Measurements from ENCODE around the gene AFMID.

The AFMID gene

DNA sequence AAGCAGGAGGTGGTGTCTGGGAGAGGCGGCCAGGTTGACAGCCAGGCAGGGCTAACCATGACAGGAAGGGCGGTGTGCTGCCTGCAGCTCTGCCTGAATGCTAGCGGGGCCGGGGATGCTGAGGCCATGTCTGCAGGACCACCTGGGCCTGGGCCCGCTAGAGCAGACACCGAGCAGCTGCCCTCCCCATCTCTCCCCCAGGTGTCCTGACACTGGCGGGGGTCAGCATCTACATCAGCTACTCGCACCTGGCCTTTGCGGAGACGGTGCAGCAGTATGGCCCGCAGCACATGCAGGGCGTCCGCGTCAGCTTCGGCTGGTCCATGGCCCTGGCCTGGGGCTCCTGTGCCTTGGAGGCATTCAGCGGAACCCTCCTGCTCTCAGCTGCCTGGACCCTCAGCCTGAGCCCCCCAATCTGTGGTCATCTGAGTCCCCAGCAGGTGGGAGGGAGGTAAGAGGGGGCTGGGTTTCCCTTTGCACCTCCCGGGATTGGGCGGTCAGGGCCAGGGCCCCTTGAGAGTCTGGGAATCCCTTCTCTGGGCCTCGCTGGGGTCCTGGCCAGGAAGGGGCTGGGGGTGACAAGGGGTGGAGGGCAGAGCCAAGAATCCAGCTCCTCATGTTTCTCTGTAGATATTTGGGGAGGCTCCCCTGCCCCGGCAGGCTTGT lies 51.8 kb downstream of the AFMID start:
- Histone ChIP-seq H3K9ac (ENCODE audit: low read depth in 1 of 2, low read length in 2 of 2) (no peak overlapping the region), H3K9me3 (ENCODE audit: control insufficient read depth in 1 of 2, low read length in 2 of 2) (no peaks in the 10 kb centered on the region), H3K36me3 (ENCODE audit: control insufficient read depth in 1 of 2, insufficient read depth in 2 of 2, low read length in 2 of 2) (no peaks in the 10 kb centered on the region), H3K4me1 (ENCODE audit: control insufficient read depth in 1 of 2, insufficient read depth in 2 of 2, low read length in 2 of 2) (no peaks in the 10 kb centered on the region), H3K27me3 (ENCODE audit: control insufficient read depth in 1 of 2, insufficient read depth in 2 of 2, low read length in 2 of 2) (no peaks in the 10 kb centered on the region), H3K4me3 (ENCODE audit: low read depth in 1 of 2, low read length in 2 of 2) (no peak overlapping the region), H3K27ac (ENCODE audit: low read depth, low read length) (no peak overlapping the region)

DNA sequence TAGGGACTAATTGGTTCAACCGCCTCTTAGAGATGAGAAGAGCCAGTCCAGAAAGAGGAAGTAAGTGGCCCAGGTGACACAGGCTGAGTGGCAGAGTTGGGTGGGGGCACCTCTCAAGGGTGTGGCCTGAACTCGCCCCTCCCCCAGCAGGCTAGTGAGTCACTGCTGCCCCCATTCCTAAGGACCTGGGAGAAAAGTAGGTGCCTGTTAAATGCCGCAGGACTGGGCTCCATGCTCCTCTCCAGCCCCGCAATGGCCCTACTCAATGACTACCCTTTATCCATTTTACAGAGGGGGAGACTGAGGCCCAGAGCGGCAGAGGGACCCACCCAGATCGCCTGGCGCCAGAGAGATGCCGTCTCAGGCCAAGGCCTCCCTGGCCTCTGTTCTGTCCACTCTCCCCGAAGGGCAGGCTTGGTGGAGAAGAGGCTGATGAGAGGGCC lies 52.3 kb downstream of the AFMID start:
- no peaks in the 10 kb centered on the region for H3K4me1 ChIP-seq (ENCODE audit: control insufficient read depth in 1 of 2, insufficient read depth in 2 of 2, low read length in 2 of 2)
- no peak overlapping the region for H3K27ac ChIP-seq (ENCODE audit: low read depth, low read length)
- no peaks in the 10 kb centered on the region for H3K27me3 ChIP-seq (ENCODE audit: control insufficient read depth in 1 of 2, insufficient read depth in 2 of 2, low read length in 2 of 2)
- H3K9ac ChIP-seq (ENCODE audit: low read depth in 1 of 2, low read length in 2 of 2), result no peak overlapping the region
- H3K4me3 ChIP-seq (ENCODE audit: low read depth in 1 of 2, low read length in 2 of 2), result no peak overlapping the region
- H3K36me3 ChIP-seq (ENCODE audit: control insufficient read depth in 1 of 2, insufficient read depth in 2 of 2, low read length in 2 of 2), result no peaks in the 10 kb centered on the region
- no peaks in the 10 kb centered on the region for H3K9me3 ChIP-seq (ENCODE audit: control insufficient read depth in 1 of 2, low read length in 2 of 2)

DNA sequence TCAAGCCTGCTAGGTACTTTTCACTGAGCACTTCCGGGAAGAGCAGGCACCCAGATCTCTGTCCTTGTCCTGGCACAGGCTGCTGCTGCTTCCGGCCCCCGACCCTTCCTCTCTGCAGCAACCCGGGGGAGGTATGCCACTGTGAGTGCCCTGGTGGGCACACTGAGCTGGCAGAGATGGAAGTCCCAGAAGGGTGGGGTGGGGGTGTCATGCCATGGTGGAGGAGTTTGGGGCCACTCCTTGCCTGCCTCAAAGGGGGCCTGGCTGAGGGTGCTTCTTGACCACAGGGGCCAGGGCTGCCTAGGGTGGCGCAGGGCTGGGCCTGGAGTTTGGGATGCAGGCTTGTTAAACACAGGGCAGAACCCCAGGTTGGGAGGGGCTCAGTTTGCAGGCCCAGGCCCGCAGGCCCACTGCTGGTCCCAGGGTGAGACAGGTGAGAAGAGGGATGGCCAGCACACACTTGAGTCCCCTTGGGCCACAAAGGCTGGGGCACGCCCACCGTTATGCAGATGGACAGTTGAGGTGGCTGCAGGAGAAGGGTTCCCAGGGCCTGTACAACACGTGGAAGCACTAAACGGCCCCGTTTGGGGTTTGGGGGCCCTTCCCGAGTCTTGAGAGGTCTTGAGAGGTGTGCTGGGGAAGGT lies 53.0 kb downstream of the AFMID start:
- H3K4me1 ChIP-seq (ENCODE audit: control insufficient read depth in 1 of 2, insufficient read depth in 2 of 2, low read length in 2 of 2), result no peaks in the 10 kb centered on the region

DNA sequence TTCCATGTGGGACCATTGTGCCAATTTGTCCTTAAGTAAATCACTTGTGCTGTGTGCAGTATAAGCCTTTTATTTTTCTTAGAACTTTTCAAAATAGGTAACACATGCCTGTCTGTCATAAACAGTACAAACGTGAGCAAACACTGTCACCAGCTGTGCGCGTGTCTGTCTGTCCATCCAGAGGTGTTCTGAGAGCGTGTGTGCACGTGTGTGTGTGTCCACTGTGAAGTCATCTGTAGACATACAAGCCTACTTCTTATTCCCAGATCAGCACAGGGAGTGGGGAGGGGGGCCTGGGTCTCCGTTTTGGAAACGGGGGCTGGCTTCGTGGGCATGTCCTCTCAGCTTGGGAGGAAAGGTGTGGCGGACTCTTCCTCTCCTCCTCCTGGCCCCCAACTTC lies 53.7 kb downstream of the AFMID start:
- Histone ChIP-seq H3K4me1 (ENCODE audit: control insufficient read depth in 1 of 2, insufficient read depth in 2 of 2, low read length in 2 of 2) (no peaks in the 10 kb centered on the region), H3K27ac (ENCODE audit: low read depth, low read length) (no peak overlapping the region), H3K9me3 (ENCODE audit: control insufficient read depth in 1 of 2, low read length in 2 of 2) (no peaks in the 10 kb centered on the region), H3K4me3 (ENCODE audit: low read depth in 1 of 2, low read length in 2 of 2) (no peak overlapping the region), H3K9ac (ENCODE audit: low read depth in 1 of 2, low read length in 2 of 2) (no peak overlapping the region), H3K36me3 (ENCODE audit: control insufficient read depth in 1 of 2, insufficient read depth in 2 of 2, low read length in 2 of 2) (no peaks in the 10 kb centered on the region), H3K27me3 (ENCODE audit: control insufficient read depth in 1 of 2, insufficient read depth in 2 of 2, low read length in 2 of 2) (no peaks in the 10 kb centered on the region)

More for the DNA sequence above, 53.0 kb downstream of the AFMID start:
- H3K27ac ChIP-seq (ENCODE audit: low read depth, low read length), result no peak overlapping the region
- no peaks in the 10 kb centered on the region for H3K9me3 ChIP-seq (ENCODE audit: control insufficient read depth in 1 of 2, low read length in 2 of 2)
- H3K27me3 ChIP-seq (ENCODE audit: control insufficient read depth in 1 of 2, insufficient read depth in 2 of 2, low read length in 2 of 2), result no peaks in the 10 kb centered on the region
- no peak overlapping the region for H3K9ac ChIP-seq (ENCODE audit: low read depth in 1 of 2, low read length in 2 of 2)
- no peaks in the 10 kb centered on the region for H3K36me3 ChIP-seq (ENCODE audit: control insufficient read depth in 1 of 2, insufficient read depth in 2 of 2, low read length in 2 of 2)
- no peak overlapping the region for H3K4me3 ChIP-seq (ENCODE audit: low read depth in 1 of 2, low read length in 2 of 2)

DNA sequence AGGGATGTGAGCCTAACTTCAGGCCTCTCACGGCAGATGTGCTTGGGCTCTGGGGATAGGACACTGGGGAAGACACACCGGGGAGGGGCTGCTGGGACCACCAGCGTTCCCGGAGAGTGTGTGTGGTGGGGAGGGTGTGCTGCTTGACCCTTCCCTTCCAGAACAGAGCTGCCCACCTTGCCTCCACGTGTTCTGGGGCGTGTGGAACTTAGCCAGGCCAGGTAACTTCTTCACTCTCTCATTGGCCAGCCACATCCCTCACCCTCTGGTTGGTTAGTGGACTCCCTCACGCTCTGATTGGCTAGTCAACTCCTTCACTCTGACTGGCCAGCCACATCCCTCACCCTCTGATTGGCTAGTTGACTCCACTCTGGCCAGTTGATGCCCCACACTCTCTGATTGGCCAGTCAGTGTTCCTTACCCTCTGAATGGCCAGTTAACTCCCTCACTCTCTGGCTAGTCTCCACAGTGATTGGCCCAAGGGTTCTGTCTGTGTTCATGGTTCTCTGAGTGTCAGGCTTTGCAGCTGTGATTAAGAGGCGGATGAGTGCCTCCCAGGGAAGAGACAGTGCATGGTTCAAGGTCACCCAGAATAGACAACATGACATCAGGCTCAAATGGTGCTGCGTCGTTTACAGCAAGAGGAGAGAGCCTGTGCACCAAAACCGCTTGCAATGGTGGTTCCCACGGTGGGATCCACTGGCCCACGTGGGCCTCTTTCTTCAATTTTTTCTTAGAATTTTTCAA lies 54.3 kb downstream of the AFMID start:
- H3K27ac ChIP-seq (ENCODE audit: low read depth, low read length), result no peak overlapping the region
- no peak overlapping the region for H3K9ac ChIP-seq (ENCODE audit: low read depth in 1 of 2, low read length in 2 of 2)
- no peaks in the 10 kb centered on the region for H3K27me3 ChIP-seq (ENCODE audit: control insufficient read depth in 1 of 2, insufficient read depth in 2 of 2, low read length in 2 of 2)
- H3K36me3 ChIP-seq (ENCODE audit: control insufficient read depth in 1 of 2, insufficient read depth in 2 of 2, low read length in 2 of 2), result no peaks in the 10 kb centered on the region
- H3K9me3 ChIP-seq (ENCODE audit: control insufficient read depth in 1 of 2, low read length in 2 of 2), result no peaks in the 10 kb centered on the region
- H3K4me3 ChIP-seq (ENCODE audit: low read depth in 1 of 2, low read length in 2 of 2), result no peak overlapping the region
- H3K4me1 ChIP-seq (ENCODE audit: control insufficient read depth in 1 of 2, insufficient read depth in 2 of 2, low read length in 2 of 2), result no peaks in the 10 kb centered on the region

DNA sequence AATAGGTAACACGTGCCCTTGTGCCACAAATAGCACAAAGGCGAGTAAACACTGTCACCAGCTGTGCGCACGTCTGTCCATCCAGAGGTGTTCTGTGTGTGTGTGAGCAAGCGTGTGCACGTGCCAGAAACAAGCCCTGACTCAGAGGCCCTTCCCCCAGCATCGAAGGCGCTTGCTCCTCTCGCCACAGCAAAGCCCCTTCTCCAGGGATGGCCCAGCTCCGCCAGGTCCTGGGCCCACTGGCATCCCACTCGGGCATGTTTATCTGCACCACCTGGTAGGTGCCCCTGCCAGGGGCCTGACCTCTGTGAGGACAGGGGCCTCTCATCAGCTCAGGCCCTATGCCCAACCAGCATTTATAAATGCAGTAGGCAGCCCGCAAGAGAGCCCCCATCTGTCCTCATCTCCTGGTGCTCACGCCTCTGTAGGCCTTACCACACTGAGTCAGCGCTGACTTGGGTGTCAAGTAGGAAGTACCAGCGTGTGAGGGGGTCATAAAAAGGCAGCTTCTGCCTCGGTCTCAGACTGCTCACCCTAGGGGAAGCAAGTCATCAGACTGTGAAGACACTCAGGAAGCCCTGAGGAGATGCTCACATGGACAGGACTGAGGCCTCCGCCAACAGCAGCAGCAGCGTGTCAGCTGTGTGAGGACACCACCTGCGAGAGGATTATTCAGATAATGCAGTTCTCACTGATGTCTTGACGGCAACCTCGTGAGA lies 55.0 kb downstream of the AFMID start:
- Histone ChIP-seq H3K27ac (ENCODE audit: low read depth, low read length) (no peak overlapping the region), H3K4me1 (ENCODE audit: control insufficient read depth in 1 of 2, insufficient read depth in 2 of 2, low read length in 2 of 2) (no peaks in the 10 kb centered on the region)

DNA sequence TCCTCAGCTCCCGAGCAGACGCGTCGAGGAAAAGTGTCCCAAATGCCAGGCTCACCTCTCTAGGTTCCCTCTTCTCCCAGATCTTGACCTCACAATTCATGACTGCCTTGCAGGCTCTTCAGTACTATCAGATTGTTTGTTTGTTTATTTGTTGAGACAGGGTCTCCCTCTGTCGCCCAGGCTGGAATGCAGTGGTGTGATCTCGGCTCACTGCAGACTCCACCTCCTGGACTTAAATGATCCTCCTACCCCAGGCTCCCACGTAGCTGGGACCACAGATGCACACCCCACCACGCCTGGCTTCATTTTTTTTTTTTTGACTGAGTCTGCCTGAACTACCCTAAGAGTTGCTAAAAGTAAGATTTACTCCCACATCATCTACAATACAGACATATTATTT lies 60.1 kb downstream of the AFMID start:
- no peak overlapping the region for H3K9ac ChIP-seq (ENCODE audit: low read depth in 1 of 2, low read length in 2 of 2)

More for the DNA sequence above, 55.0 kb downstream of the AFMID start:
- Histone ChIP-seq H3K9ac (ENCODE audit: low read depth in 1 of 2, low read length in 2 of 2) (no peak overlapping the region), H3K27me3 (ENCODE audit: control insufficient read depth in 1 of 2, insufficient read depth in 2 of 2, low read length in 2 of 2) (no peaks in the 10 kb centered on the region), H3K4me3 (ENCODE audit: low read depth in 1 of 2, low read length in 2 of 2) (no peak overlapping the region), H3K36me3 (ENCODE audit: control insufficient read depth in 1 of 2, insufficient read depth in 2 of 2, low read length in 2 of 2) (no peaks in the 10 kb centered on the region), H3K9me3 (ENCODE audit: control insufficient read depth in 1 of 2, low read length in 2 of 2) (no peaks in the 10 kb centered on the region)

DNA sequence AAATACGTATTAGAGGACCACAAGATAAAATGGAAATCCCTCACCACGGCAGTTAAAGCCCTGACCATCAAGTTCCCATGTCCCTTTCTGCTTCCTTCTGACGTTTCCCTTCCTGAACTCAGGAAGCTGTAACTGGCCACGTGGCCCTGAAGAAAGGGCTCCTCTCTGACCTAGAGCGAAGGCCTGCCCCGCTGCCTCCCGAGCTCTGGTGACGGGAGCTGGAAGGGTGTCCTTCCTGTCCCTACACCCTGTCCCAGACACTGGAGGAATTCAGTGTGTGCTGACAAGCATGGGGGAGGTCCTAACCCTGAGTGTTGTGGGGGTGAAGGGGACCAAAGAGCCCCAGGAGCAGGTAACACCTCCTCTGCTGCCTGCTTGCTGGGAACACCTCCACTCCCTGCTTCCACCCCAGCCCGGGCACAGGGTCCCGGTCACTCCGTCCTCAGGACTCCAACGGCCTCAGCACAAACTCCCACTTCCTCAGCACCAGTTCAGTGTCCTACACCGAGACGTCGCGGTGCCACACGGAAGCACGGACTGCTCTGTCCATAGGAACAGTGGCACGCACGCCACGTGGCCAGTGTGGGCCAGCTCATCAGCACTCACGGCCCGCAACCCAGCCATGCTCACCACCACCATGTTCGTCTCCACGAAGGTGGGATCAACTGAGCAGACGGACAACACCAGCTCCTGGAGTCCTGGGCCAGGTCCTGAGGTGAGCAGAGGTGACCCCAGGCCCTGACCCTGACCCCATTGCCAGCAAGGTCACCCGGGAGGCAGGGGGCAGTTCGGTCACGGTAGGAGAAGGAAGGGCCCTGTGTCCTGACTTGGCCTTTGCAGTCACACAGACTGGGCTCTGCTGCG lies 61.1 kb downstream of the AFMID start:
- Histone ChIP-seq H3K4me3 (ENCODE audit: low read depth in 1 of 2, low read length in 2 of 2) (no peak overlapping the region), H3K27ac (ENCODE audit: low read depth, low read length) (peak overlapping the region; percentile 32), H3K9me3 (ENCODE audit: control insufficient read depth in 1 of 2, low read length in 2 of 2) (no peaks in the 10 kb centered on the region), H3K36me3 (ENCODE audit: control insufficient read depth in 1 of 2, insufficient read depth in 2 of 2, low read length in 2 of 2) (no peaks in the 10 kb centered on the region), H3K9ac (ENCODE audit: low read depth in 1 of 2, low read length in 2 of 2) (no peak overlapping the region), H3K4me1 (ENCODE audit: control insufficient read depth in 1 of 2, insufficient read depth in 2 of 2, low read length in 2 of 2) (peaks cover 15 to 28% of the 10 kb centered on the region in 2 donors), H3K27me3 (ENCODE audit: control insufficient read depth in 1 of 2, insufficient read depth in 2 of 2, low read length in 2 of 2) (no peaks in the 10 kb centered on the region)

More for the DNA sequence above, 60.1 kb downstream of the AFMID start:
- no peaks in the 10 kb centered on the region for H3K36me3 ChIP-seq (ENCODE audit: control insufficient read depth in 1 of 2, insufficient read depth in 2 of 2, low read length in 2 of 2)
- peaks cover 8 to 19% of the 10 kb centered on the region in 2 donors for H3K4me1 ChIP-seq (ENCODE audit: control insufficient read depth in 1 of 2, insufficient read depth in 2 of 2, low read length in 2 of 2)
- no peak overlapping the region for H3K27ac ChIP-seq (ENCODE audit: low read depth, low read length)
- no peak overlapping the region for H3K4me3 ChIP-seq (ENCODE audit: low read depth in 1 of 2, low read length in 2 of 2)
- H3K27me3 ChIP-seq (ENCODE audit: control insufficient read depth in 1 of 2, insufficient read depth in 2 of 2, low read length in 2 of 2), result no peaks in the 10 kb centered on the region
- no peaks in the 10 kb centered on the region for H3K9me3 ChIP-seq (ENCODE audit: control insufficient read depth in 1 of 2, low read length in 2 of 2)

DNA sequence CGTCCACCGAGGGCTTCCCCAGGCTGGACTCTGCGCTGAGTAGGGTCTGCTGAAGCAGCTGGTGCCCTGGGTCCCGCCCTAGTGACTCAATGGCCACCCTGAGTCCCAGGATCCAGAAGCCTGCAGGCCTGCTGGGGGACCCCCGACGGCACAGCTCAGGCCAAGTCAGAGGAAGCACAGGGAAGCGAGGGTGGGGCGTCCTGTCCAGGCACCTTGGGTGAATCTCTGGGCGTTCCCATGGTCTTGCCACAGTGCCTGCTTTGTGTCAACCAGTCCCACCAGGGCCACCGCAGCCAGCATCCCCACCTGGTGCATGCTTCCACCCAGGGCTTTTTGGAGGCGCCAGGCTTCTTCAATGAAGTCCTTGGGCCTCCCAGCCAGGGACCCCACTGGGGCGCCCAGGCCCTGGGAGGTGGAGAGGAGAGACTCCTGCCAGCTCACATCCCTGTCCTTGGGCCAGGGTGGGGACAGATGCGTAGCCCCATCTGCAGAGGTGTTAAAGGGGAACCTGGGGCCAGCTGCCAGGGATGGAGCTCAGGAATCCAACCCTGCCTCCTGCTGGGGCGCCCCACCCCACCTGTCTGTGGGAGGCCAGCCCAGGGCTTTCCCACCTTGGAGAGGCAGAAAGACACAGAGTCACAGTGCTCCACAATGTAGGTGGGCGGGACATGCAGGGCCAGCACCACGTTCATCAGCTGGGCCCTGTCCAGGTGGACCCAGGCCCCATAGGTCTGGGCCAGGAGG lies 62.1 kb downstream of the AFMID start:
- Histone ChIP-seq H3K27me3 (ENCODE audit: control insufficient read depth in 1 of 2, insufficient read depth in 2 of 2, low read length in 2 of 2) (no peaks in the 10 kb centered on the region), H3K4me3 (ENCODE audit: low read depth in 1 of 2, low read length in 2 of 2) (no peak overlapping the region), H3K4me1 (ENCODE audit: control insufficient read depth in 1 of 2, insufficient read depth in 2 of 2, low read length in 2 of 2) (peaks cover 15 to 35% of the 10 kb centered on the region in 2 donors), H3K9ac (ENCODE audit: low read depth in 1 of 2, low read length in 2 of 2) (no peak overlapping the region), H3K9me3 (ENCODE audit: control insufficient read depth in 1 of 2, low read length in 2 of 2) (no peaks in the 10 kb centered on the region), H3K27ac (ENCODE audit: low read depth, low read length) (peak overlapping the region; percentile 6), H3K36me3 (ENCODE audit: control insufficient read depth in 1 of 2, insufficient read depth in 2 of 2, low read length in 2 of 2) (no peaks in the 10 kb centered on the region)
